GM19238 (cell line): ENCODE measurements around the gene SMIM12.
"Not testable (repeated sequence)": the region's sequence is repeated elsewhere in the genome, so short reads cannot be mapped to it uniquely, and the experiment has no call there.

Experiments used
- DNase-seq: peaks from one replicate; pipeline ENCODE4 v3.0.0; 2011; ENCODE audit warnings: low spot score; ENCODE audit not compliant: insufficient read length

The SMIM12 gene

DNA sequence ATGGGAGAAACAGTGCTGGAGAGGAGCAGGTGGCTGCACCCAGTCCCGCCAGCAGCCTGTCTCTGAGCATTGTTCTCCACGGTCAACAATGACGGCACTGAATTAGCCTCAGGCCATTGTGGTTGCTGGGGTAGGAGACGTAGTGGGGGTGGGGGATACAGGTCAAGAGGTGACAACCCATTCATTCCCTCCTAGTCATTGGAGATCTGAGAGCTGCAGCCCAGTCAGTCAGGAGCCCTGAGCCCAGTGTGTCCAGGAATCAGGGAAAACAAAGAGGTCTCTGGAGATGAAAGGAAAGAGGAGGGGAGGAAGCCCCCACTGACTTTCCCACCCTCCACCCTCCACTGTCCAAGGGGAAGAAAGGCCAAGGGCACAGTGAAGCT, 15.3 kb downstream of the SMIM12 start:
- no peak for DNase-seq

DNA sequence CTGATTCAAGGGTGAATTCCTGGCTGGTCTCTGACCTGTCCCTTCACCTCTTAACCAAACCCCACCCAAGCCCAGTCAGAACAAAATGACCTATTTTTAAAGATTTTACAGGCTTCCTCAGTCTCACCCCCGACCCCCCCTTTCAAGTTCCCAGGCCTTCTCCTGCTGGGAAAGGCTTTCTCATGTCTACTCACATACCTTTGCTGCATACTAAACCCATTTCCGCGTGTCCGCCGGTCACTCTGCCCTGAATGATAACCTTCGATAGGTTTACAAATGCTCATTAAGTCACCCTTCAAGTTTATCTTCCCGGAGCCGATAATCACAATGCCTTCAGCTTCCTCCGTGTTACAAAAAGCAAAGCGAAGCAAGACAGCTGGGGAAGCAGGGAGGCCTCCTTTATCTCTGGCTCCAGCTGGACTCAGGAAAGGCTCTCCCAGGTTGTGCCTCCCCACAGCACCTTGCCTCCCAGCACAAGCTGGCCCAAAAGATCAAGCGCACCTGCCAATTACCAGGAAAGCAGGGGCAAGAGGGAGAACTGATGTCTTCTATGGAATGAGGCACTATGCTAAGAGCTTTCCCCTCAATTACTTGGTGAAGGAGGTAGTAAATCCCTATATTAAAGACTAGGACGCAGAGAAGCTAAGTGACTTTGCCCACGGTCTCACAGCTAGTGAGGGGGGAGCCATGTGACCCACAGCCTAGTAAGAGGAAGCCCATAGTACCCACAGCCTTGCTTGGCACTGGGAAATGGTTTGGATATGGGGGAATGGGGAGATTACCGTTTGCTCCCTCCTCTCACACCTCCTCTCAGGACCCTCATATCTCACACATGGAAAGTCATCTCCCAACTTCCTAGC, 15.9 kb downstream of the SMIM12 start:
- DNase-seq = no peak

DNA sequence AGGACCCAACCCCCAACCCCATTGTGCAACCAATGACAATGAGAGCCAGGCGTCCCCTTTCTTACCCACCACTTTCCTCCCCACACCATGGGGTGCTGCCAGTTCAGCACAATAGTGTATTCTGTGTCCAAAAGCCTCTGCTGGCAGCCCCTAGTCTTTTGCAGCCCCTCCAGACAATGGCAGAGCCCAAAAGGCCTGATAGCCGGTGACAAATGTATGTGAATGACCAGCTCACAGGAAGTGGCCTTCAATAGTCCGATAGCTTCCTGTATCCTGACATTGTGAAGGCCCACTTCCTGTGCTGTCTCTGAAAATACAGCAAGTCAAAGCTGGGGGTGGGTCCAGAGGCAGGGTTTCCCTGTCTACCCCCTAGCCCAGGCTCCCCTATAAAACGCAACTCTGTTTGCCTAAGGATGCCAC, 16.6 kb downstream of the SMIM12 start:
- no peak for DNase-seq

DNA sequence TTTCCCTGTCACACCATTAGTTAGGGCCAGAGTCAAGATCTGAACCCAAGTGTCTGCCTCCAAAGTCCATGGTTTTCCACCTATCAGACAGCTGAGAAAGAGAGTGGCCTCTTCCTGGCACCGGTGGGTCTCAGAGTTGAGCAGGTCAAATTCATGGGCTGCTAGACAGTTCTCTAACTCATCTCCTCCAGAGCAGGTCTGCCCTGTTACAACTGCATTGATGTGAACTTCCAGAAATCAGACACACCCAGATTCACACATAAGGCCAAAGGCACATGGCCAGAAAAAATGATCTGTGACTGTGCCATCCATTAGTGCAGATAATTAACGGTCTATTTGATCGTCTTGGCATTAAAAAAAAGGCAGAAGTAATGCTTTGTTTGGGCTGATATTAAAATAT, 17.5 kb downstream of the SMIM12 start:
- DNase-seq = no peak

DNA sequence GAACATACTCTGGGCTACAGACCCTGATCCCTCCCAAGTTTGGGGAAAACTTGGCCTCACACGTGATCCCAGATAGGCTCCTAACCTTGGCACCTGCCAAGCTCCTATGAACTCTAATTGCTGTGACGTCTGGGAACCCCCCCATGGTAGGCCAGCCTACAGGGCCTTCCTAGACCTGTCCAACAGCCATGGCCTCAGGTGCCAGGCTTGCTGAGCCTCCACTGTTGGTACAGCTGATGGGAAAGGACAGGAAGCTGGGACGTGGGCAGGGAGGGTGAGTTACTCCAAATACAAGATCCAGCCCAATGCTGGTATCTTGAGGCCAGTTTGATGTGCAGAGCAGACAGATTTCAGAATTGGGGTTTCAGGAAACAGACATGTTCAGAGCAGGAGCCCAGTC, 19.1 kb downstream of the SMIM12 start:
- DNase-seq = no peak

DNA sequence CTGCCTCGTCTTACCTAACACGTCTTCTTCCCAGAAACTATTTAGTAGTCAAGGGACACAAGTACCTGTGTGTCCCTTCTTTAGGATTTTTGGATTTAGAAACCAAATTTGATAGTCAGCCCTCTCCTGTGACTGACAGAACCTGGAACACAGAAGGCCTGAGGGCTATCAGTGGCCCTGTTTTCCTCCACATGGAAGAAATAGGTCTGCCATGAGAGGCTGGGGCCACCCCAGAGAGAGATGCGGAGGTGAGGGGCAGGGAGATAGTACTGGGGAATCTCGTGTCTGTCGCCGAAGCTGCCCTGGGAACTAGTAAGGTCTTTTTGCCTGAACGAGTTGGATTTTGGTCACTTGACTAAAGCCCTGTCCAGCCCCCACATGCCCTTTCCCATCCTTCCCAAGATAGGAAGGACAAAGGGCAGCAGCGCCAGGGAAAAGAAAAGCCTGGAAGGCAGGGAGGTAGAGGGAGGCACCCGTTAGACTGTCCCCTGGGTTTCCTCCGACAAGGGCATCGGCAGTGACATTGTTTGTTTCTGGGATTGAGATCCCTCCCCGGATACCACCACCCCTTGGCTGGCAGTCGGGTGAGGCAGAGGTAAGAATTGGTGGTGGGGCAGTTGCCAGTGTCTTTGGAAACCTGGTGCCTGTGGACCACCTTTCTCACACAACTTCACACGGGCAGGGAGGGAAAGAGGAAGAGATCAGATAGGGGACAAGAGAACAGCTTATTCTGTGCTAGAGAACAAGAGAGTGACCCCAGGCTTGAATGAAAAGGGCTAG, 19.8 kb downstream of the SMIM12 start:
- no peak for DNase-seq

DNA sequence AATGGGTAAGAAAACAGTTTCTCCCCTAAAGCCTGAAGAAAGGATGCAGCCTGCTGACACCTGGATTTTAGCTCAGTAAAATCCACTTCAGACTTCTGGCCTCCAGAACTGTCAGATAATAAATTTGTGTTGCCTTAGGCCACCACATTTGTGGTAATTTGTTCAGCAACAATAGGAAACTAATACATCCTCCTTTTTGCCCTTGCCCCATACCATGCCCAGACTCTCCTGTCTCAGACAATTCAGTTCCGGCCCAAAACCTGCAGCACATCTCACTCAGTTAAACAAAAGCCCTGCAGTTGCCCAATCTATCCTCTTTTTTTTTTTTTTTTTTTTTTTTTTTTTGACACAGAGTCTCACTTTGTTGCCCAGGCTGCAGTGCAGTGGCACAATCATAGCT, 25.8 kb downstream of the SMIM12 start:
- no peak for DNase-seq

DNA sequence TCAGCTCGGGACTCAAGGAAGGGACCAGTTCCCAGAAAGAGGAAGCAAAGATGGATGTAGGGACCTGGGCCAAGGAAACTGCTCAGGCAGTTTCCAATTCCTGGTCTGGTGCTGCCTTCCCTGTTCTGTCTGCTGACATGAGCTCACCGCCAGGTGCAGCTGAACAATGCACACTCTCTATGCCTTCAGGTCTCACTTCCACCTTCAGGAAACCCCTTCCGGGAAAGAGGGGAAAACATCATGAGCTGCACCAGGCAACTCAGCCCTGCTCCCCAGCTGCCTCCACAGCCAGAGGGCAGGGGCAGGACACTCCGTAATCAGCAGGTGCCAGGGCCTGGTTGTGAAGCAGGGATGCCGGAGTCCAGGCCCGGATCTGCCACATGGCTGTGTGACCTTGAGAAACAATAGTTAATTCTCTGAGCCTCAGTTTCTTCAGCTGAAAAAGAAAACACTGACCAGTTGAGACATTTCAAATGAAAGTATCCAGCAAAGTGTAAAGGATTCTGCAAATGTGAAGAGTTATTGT, 27.8 kb downstream of the SMIM12 start:
- no peak for DNase-seq

DNA sequence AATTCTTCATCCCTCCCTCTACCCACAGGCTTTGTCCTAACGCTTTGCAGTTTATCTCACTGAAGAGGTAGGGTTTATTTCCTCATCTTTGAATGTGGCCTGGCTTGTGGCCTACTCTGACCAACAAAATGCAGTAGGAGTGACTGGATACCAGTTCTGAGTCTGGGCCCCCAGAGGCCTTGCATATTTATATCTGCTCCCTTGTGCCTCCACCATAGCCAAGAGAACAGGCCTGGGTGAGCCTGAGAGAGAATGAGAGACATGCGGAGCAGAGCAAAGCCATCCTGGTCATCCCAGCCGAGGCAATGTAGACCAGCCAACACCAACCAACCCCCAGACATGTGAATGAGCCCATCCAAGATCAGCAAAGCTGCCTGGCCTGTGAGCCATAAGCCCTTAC, 30.3 kb downstream of the SMIM12 start:
- DNase-seq = no peak

DNA sequence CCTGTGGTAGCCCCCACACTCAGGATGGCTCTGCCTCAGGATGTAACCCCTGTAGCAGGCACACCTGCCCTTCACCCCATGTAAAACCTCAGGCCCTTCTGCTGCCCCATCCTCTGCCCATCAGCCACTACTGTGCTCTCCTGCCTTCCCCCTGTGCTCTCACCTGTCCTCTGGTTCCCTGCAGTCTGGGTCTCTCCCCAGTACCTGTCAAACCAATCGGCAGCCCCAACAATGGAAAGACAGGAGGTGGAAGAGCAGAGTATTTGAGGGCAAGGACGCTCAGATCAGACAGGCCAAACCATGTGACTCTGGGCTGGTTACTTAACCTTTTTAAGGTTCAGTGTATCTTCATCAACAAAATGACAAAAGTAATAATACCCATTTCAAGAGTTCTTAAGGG, 30.9 kb downstream of the SMIM12 start:
- no peak for DNase-seq

DNA sequence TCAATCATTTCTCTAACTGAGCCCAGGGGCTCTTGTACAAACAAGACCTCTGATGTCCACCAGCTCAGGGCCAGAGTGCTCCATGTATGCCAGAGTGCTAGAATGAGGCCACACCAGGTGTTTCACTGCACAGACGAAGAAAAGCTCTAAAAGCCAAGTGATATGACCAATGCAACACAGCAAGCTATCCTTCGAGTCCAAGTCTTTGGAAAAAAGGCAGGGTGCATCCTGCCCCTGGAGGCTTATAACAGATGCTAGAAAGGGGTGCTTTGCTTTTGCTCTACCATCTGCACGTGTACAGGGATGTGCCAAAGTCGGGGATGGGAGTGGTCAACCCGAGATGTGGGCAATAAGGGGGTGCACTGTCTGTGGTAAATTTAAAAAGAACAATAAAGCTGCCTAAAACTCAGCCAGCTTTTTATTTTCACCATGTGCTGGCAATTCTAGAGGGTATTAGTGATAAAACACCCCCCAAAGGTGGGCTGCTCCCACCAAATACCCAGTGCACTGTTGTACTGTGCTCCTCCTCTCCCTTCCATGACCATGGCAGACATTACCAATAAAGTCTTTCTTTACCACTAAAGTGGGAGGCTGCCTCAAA, 32.1 kb downstream of the SMIM12 start:
- DNase-seq = no peak

DNA sequence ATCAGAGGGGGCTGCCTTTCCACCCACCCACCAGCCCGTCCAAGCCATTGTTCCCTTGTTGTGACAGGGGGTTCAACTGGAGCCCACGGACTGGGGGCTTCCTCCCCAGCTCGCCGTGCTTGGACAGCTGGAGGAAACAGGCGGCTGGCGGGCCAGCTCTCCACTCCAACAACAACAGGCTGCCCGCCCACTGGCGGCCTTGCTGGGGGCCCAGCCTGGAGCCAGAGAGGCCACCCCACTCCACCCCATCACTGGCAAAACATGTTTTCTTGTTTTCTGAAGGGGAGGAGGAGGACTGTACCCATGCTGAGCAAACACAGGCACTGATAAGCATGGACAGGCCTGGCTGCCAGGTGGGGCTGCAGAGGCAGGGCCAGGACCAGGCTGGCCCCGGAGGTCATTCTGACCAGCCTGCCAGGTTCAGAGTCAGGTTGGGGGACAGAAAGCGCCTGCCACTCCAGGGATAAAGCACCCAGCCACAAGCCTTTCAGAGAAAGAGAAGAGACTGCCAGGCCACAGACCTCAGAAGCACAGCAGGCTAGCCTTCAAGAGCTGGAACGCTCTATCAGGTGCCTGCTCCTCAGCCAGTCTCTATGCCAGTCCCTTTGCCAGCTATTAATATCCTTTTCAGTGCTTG, 34.0 kb downstream of the SMIM12 start:
- no peak for DNase-seq

DNA sequence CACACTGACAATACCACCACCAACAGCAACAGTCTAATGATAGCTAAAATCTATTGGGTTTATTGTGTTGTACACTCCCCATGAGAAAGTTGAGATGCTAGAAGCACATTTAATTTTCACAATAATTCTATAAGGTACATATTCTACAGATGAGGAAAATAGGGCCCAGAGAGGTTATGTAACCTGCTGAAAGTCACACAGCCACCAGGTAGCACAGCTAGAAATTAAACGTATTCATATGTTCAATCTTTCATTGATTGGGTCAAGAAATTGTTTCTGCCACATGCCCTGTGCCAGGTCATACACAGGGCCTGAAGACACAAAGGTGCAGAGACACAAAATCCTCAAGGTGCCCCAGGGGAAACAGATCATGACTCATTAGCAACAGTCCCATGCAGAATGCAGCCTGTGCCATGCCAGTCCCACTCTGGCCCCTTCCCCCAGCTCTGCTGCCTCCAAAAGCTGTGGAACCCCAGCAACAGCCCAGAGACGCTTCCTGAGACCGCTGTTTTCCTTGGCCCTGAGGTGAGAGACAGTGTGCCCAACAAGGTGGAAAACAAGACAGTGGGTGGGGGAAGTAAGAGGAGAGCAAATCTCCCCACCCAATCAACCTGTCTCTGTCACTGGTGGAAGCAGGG, 34.6 kb downstream of the SMIM12 start:
- DNase-seq = no peak

DNA sequence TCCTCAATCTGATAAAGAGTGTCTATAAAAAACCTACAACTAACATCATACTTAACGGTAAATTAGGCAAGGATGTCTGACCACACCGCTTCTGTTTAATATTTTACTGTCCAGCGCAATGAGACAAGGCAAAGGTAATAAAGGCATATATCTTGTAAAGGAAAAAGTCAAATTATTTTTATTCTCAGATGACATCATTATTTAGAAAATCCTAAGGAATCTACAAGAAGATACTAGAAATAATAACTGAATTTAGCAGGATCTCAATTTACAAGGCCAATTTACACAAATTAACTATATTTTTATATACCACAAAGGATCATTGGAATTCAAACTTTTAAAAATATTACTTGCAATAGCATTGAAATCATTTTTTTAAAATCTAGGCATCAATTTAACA, 37.3 kb downstream of the SMIM12 start:
- no peak for DNase-seq

DNA sequence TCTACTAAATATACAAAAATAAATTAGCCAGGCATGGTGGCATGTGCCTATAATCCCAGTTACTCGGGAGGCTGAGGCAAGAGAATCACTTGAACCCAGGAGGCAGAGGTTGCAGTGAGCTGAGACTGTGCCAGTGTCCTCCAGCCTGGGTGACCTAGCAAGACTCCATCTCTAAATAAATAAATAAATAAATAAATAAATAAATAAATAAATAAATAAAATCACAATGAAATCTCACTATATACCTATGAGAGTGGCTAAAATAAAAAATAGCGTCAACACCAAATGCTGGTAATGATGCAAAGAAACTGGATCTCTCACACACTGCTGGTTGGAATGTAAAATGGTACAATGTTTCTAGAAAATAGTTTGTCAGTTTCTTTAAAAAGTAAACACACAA, 40.7 kb downstream of the SMIM12 start:
- not testable (repeated sequence) for DNase-seq

DNA sequence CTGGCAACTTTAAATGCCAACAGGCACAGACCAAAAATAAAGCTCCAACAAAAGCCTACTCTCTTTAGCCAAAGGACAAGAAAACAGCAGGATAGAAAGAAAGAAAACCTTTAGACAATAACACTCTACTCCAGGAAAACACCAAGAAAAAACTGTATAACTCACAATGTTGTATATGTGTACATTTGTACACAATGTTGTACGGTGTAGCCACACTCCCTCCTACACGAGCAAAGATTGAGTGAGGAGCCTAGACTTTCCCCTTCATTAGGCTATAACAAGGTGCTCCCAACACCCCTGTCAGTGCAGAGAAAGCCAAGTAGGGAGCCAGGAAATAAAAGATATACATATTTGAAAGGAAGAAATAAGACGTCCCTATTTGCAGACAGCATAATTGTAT, 42.8 kb downstream of the SMIM12 start:
- no peak for DNase-seq

DNA sequence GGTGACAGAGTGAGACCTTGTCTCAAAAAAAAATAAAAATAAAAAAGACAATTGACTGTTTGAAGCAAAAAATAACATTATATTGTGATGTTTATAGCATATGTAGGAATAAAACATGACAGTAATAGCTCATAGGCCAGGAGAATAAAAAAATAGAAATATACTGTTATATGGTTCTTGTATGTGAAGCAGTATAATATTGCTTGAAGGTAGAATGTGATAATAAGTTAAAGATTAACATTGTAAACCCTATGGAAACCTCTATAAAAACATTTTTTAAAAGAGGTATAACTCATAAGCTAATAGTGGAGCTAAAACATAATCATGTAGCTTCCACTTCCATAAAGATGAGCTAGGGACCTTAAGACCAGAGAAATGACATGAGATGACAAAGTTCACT, 43.2 kb downstream of the SMIM12 start:
- no peak for DNase-seq

DNA sequence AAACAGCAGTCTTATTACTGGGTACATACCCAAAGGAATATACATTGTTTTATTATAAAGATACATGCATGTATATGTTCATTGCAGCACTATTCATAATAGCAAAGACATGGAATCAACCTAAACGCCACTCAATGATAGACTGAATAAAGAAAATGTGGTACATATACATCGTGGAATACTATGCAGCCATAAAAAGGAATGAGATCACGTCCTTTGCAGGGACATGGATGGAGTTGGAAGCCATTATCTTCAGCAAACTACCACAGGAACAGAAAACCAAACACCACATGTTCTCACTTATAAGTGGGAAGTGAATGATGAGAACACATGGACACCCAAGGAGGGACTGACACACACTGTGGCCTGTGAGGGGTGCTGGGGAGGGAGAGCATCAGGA, 48.8 kb downstream of the SMIM12 start:
- not testable (repeated sequence) for DNase-seq

DNA sequence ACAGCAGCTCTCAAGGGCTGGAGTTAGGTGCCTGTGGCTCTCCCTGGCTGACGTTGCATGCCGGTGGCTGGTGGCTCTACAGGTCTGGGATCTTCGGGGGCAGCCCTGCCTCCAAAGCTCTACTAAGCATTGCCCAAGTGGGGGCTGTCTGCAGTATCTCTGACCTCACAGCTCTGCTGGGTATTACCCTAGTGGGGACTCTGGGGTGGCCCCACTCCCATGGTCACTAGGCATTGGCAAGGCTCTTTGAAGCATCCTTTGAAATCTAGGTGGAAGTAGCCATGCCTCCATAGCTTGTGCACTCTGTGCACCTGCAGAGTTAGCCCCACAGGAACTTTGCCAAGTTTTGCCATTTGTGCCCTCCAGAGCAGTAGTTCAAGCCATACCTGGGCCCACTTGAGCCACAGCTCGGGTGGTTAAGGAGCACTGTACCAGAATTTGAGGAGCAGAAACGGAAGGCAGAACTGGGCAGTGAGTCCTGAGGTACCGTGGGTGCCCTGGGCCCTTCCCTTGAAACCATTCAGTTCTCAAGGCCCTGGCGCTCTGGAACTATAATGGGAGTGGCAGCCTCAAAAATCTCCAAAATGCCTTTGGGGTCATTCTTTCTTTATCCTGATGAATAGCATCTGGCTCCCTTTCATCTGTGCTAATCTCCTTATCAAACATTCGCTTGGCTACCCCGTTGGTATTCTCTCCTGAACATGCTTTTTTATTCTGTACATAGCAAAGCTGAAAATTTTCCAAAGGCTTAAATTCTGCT, 51.3 kb downstream of the SMIM12 start:
- no peak for DNase-seq

DNA sequence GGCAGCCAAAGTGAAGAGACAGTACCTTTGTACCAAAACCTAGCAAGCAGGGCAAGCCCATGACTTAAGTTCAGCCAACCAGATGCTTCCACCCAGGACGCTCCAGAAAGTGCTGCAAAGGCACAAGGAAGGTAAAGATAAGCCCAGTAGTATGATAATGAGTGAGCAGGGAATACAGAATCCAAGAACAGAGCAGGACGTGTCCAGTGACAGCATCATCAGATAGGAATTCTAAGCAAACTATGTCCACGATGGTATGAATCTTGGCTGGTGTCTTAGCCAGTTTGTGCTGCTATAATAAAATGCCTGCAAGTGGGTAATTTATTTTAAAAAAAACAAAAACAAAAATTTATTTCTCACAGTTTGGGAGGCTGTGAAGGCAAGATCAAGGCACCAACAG, 53.2 kb downstream of the SMIM12 start:
- no peak for DNase-seq
